GM23338 (cell line): ENCODE results near the gene BST2. TPM values are rescaled to one million over a fixed set of nuclear protein-coding genes. Genes with fewer than 3 reads are reported as not detected.

ENCODE experiments used
- ATAC-seq: fragments of 200-7000 bp; cut with Tn5 transposase; 3 replicates; pipeline ENCODE4 v1.9.1; 2020
- DNase-seq: peaks from one replicate; pipeline ENCODE4 v3.0.0-alpha.2; 2015; ENCODE audit warnings: low spot score
- H2AFZ ChIP-seq: fragments of 200-600 bp; sonication (generic); 2 replicates; pipeline ENCODE4 v1.8.0; 2016; ENCODE audit warnings: antibody characterized with exemption, mild to moderate bottlenecking, moderate library complexity
- H3F3A ChIP-seq: fragments of 200-600 bp; sonication (generic); replicated peaks from 2 replicates; pipeline ENCODE4 v1.8.0; 2017; ENCODE audit warnings: antibody characterized with exemption, mixed run types, low read depth
- H3K27ac ChIP-seq: fragments of 200-600 bp; sonication (generic); 2 replicates; pipeline ENCODE4 v1.6.1; 2016; ENCODE audit warnings: low read depth
- H3K27me3 ChIP-seq: fragments of 200-600 bp; sonication (generic); 2 replicates; pipeline ENCODE4 v1.8.0; 2016; ENCODE audit warnings: mild to moderate bottlenecking, mixed run types, moderate library complexity; ENCODE audit not compliant: insufficient read depth
- H3K36me3 ChIP-seq: fragments of 200-600 bp; sonication (generic); 2 replicates; pipeline ENCODE4 v1.8.0; 2016; ENCODE audit warnings: mild to moderate bottlenecking; ENCODE audit not compliant: insufficient read depth
- H3K4me1 ChIP-seq: fragments of 200-600 bp; sonication (generic); 2 replicates; pipeline ENCODE4 v1.8.0; 2016; ENCODE audit warnings: mild to moderate bottlenecking, moderate library complexity; ENCODE audit not compliant: insufficient read depth
- H3K4me2 ChIP-seq: fragments of 200-600 bp; sonication (generic); 2 replicates; pipeline ENCODE4 v1.7.1; 2017; ENCODE audit warnings: mixed run types
- H3K4me3 ChIP-seq: fragments of 200-600 bp; sonication (generic); 2 replicates; pipeline ENCODE4 v1.6.1; 2016; ENCODE audit warnings: mixed run types
- H3K79me2 ChIP-seq: fragments of 200-600 bp; sonication (generic); replicated peaks from 2 replicates; pipeline ENCODE4 v1.8.0; 2017; ENCODE audit warnings: mild to moderate bottlenecking; ENCODE audit not compliant: insufficient read depth
- H3K9me2 ChIP-seq: fragments of 200-600 bp; sonication (generic); 2 replicates; pipeline ENCODE4 v1.8.0; 2017; ENCODE audit not compliant: insufficient read depth
- H4K20me1 ChIP-seq: fragments of 200-600 bp; sonication (generic); replicated peaks from 2 replicates; pipeline ENCODE4 v1.8.0; 2017; ENCODE audit warnings: mild to moderate bottlenecking; ENCODE audit not compliant: insufficient read depth
- H3K27ac Mint-ChIP-seq: 2 replicates; pipeline ENCODE4 v1.8.0; 2020; ENCODE audit warnings: inconsistent platforms, mild to moderate bottlenecking, moderate library complexity, mixed read lengths
- H3K27me3 Mint-ChIP-seq: 3 replicates; pipeline ENCODE4 v1.8.0; 2022; ENCODE audit warnings: low read depth, mild to moderate bottlenecking, moderate library complexity, mixed read lengths, inconsistent platforms; ENCODE audit not compliant: insufficient read depth, poor library complexity
- H3K36me3 Mint-ChIP-seq: 3 replicates; pipeline ENCODE4 v1.8.0; 2021; ENCODE audit warnings: low read depth, mild to moderate bottlenecking, inconsistent platforms, moderate library complexity, mixed read lengths
- H3K4me1 Mint-ChIP-seq: 3 replicates; pipeline ENCODE4 v1.8.0; 2020; ENCODE audit warnings: mild to moderate bottlenecking, inconsistent platforms, mixed read lengths
- H3K4me3 Mint-ChIP-seq: 3 replicates; pipeline ENCODE4 v1.8.0; 2021; ENCODE audit warnings: moderate library complexity, mild to moderate bottlenecking, inconsistent platforms, mixed read lengths
- H3K9me3 Mint-ChIP-seq: 3 replicates; pipeline ENCODE4 v1.8.0; 2020; ENCODE audit warnings: moderate library complexity, mild to moderate bottlenecking, inconsistent platforms, mixed read lengths
- CREB1 ChIP-seq: fragments of 250-450 bp; sonication (Bioruptor Pico); IDR thresholded peaks from 2 replicates; pipeline ENCODE4 v1.5.0; 2020; ENCODE audit warnings: low read depth, mild to moderate bottlenecking, moderate library complexity
- CTCF ChIP-seq, 2 experiments: fragments of 200-600 bp in 1 of 2; sonication (generic) in 1 of 2; conservative IDR thresholded peaks; 2 replicates each; pipeline versions ENCODE4 v1.5.1 to v1.6.1; 2016 to 2017; ENCODE audit warnings: antibody characterized with exemption in 2 of 2, low read depth in 2 of 2, mild to moderate bottlenecking in 2 of 2, moderate library complexity in 1 of 2
- ETS1 ChIP-seq: IDR thresholded peaks from 2 replicates; pipeline ENCODE4 v1.6.1; 2016; ENCODE audit warnings: antibody characterized with exemption
- EZH2 ChIP-seq: fragments of 200-600 bp; sonication (generic); IDR thresholded peaks from one replicate; pipeline ENCODE4 v1.8.0; 2017; ENCODE audit warnings: antibody characterized with exemption, mild to moderate bottlenecking, low read depth; ENCODE audit not compliant: unreplicated experiment
- EZH2phosphoT487 ChIP-seq: fragments of 200-600 bp; sonication (generic); IDR thresholded peaks from one replicate; pipeline ENCODE4 v1.8.1; 2018; ENCODE audit warnings: antibody characterized with exemption; ENCODE audit not compliant: unreplicated experiment
- JUNB ChIP-seq: IDR thresholded peaks from one replicate; pipeline ENCODE4 v1.6.1; 2016; ENCODE audit warnings: antibody characterized with exemption; ENCODE audit not compliant: unreplicated experiment
- NANOG ChIP-seq: IDR thresholded peaks from 2 replicates; pipeline ENCODE4 v1.6.1; 2016; ENCODE audit warnings: antibody characterized with exemption, borderline replicate concordance
- POLR2AphosphoS5 ChIP-seq: IDR thresholded peaks from 2 replicates; pipeline ENCODE4 v1.6.1; 2016; ENCODE audit warnings: antibody characterized with exemption, low read depth
- REST ChIP-seq: IDR thresholded peaks from one replicate; pipeline ENCODE4 v1.6.1; 2018; ENCODE audit warnings: antibody characterized with exemption; ENCODE audit not compliant: unreplicated experiment
- STAT1 ChIP-seq: IDR thresholded peaks from one replicate; pipeline ENCODE4 v1.6.1; 2016; ENCODE audit warnings: antibody characterized with exemption; ENCODE audit not compliant: unreplicated experiment
- ZNF114 ChIP-seq: fragments of 250-450 bp; sonication (Bioruptor Pico); IDR thresholded peaks from 2 replicates; pipeline ENCODE4 v1.5.0; 2020; ENCODE audit warnings: mild to moderate bottlenecking, moderate library complexity
- ZNF331 ChIP-seq: fragments of 250-450 bp; sonication (Bioruptor Pico); IDR thresholded peaks from 2 replicates; pipeline ENCODE4 v1.5.0; 2020; ENCODE audit warnings: low read depth, mild to moderate bottlenecking, moderate library complexity
- ZNF462 ChIP-seq: fragments of 250-450 bp; sonication (Bioruptor Pico); IDR thresholded peaks from 2 replicates; pipeline ENCODE4 v1.5.0; 2020; ENCODE audit warnings: mild to moderate bottlenecking, moderate library complexity
- polyA plus RNA-seq: library from polyadenylated mRNA; unstranded; fragments of >200 nt; fragmentation: Nextera tagmentation; extraction: Ambion mirVana; gene quantifications from 2 replicates; pipeline ENCODE4 v1.2.1, GENCODE V29; 2016
- total RNA-seq: library from RNA; depleted of rRNA; stranded (reverse); fragments of >200 nt; shearing (Covaris generic); gene quantifications from 2 replicates; pipeline ENCODE4 v1.2.3, GENCODE V29; 2014

BST2 gene
- total and polyA plus RNA-seq, 2 experiments from 2014 or later, result 24.9 to 33.9 TPM

GRCh38 chr19:17404015-17404414 lies 1.4 kb downstream of the BST2 start:
- Histone ChIP-seq H3F3A (0 out of 2 replicates have a peak, but pooled peaks cover 7% of the 10 kb centered on the region), H4K20me1 (no peaks in the 10 kb centered on the region), H2AFZ (peak overlapping the region; percentile 47; the same call in 1 of the 2 replicates), H3K4me1 (peaks cover 17% of the 10 kb centered on the region), H3K9me2 (no peaks in the 10 kb centered on the region), H3K36me3 (no peaks in the 10 kb centered on the region), H3K4me2 (peak overlapping the region; percentile 85), H3K27me3 (no peaks in the 10 kb centered on the region), H3K79me2 (no peaks in the 10 kb centered on the region), H3K27ac (peak overlapping the region; percentile 90), H3K4me3 (peak overlapping the region; percentile 62)
- H3K4me3 Mint-ChIP-seq, result peak overlapping the region; percentile 83
- H3K36me3 Mint-ChIP-seq, result peaks cover 9% of the 10 kb centered on the region; the same call in 2 of the 3 replicates
- peaks cover 28% of the 10 kb centered on the region for H3K4me1 Mint-ChIP-seq
- no peaks in the 10 kb centered on the region for H3K9me3 Mint-ChIP-seq
- ATAC-seq (peak; percentile 58), DNase-seq (peak; percentile 57)
- TF ChIP-seq POLR2AphosphoS5, result no peak
- TF ChIP-seq CREB1, result no peak
- no peak for TF ChIP-seq ZNF114 (CRISPR knock-in tag)
- no peak for TF ChIP-seq REST
- no peak for TF ChIP-seq EZH2phosphoT487
- no peak for TF ChIP-seq ZNF331 (CRISPR knock-in tag)
- no peak for TF ChIP-seq CTCF (conservative IDR thresholded peaks at IDR 0.05; ENCODE audit: low read depth in 2 of 2)
- TF ChIP-seq ETS1, result no peak
- no peak for TF ChIP-seq EZH2
- no peak for TF ChIP-seq ZNF462 (CRISPR knock-in tag)
- no peak for TF ChIP-seq NANOG
- no peak for TF ChIP-seq JUNB
- no peak for TF ChIP-seq STAT1
- H3K27me3 Mint-ChIP-seq, result peaks cover 9% of the 10 kb centered on the region
- H3K27ac Mint-ChIP-seq, result peak overlapping the region; percentile 95
